Measurements from ENCODE around the gene MAPKAPK2.

Gene MAPKAPK2

GRCh38 chr1:206658981-206659273, 25.8 kb upstream of the MAPKAPK2 start:
- no peak for TF ChIP-seq CTCF (IDR thresholded peaks at IDR 0.05; ENCODE audit: insufficient read depth, low read depth, low read length, missing control alignments)
- H3K4me3 ChIP-seq (ENCODE audit: low read depth, low read length), result no peak overlapping the region
- DNase-seq (ENCODE audit: low read depth), result no peak

GRCh38 chr1:206660136-206660535, 24.6 kb upstream of the MAPKAPK2 start:
- no peak for TF ChIP-seq CTCF (IDR thresholded peaks at IDR 0.05; ENCODE audit: insufficient read depth, low read depth, low read length, missing control alignments)
- H3K4me3 ChIP-seq (ENCODE audit: low read depth, low read length), result no peak overlapping the region
- DNase-seq (ENCODE audit: low read depth), result no peak

GRCh38 chr1:206661161-206661820, 23.4 kb upstream of the MAPKAPK2 start:
- no peak overlapping the region for H3K4me3 ChIP-seq (ENCODE audit: low read depth, low read length)
- DNase-seq (ENCODE audit: low read depth), result no peak
- TF ChIP-seq CTCF (IDR thresholded peaks at IDR 0.05; ENCODE audit: insufficient read depth, low read depth, low read length, missing control alignments), result no peak

GRCh38 chr1:206662396-206663092, 22.2 kb upstream of the MAPKAPK2 start:
- DNase-seq (ENCODE audit: low read depth), result no peak
- no peak for TF ChIP-seq CTCF (IDR thresholded peaks at IDR 0.05; ENCODE audit: insufficient read depth, low read depth, low read length, missing control alignments)
- no peak overlapping the region for H3K4me3 ChIP-seq (ENCODE audit: low read depth, low read length)

GRCh38 chr1:206663362-206663761, 21.3 kb upstream of the MAPKAPK2 start:
- DNase-seq (ENCODE audit: low read depth), result no peak
- no peak overlapping the region for H3K4me3 ChIP-seq (ENCODE audit: low read depth, low read length)
- no peak for TF ChIP-seq CTCF (IDR thresholded peaks at IDR 0.05; ENCODE audit: insufficient read depth, low read depth, low read length, missing control alignments)

- DNase-seq (ENCODE audit: low read depth), result peak; percentile 81
- TF ChIP-seq CTCF (IDR thresholded peaks at IDR 0.05; ENCODE audit: insufficient read depth, low read depth, low read length, missing control alignments), result peak; percentile 86
- H3K4me3 ChIP-seq (ENCODE audit: low read depth, low read length), result no peak overlapping the region
Measured at GRCh38 chr1:206663832-206664652, 20.7 kb upstream of the MAPKAPK2 start.

Measured in GM12865 (cell line).